HCT116 (cell line): ENCODE measurements around the gene EXOC4. TPM values are rescaled to one million over a fixed set of nuclear protein-coding genes. Genes with fewer than 3 reads are reported as not detected.

ENCODE experiments used
- ATAC-seq: fragments of 200-7000 bp; cut with Tn5 transposase; 2 replicates; pipeline ENCODE4 v1.9.1; 2020; ENCODE audit warnings: mild to moderate bottlenecking, moderate library complexity
- BruUV-seq: library from RNA; stranded (reverse); fragments of 400-500 nt; replicated peaks from 2 replicates; lab custom pipeline; 2021; lab: Mats Ljungman, UMichigan
- CTCF ChIA-PET: fragments of 300-600 bp; sonication (Branson Sonifier 250); formaldehyde crosslinking; loops from one replicate; lab custom pipeline; 2021; ENCODE audit warnings: antibody characterized with exemption; lab: Charles Lee
- POLR2A ChIA-PET: fragments of 300-600, 350-600 bp; sonication (Branson Sonifier 250); formaldehyde crosslinking; loops from one replicate; lab custom pipeline; 2021; ENCODE audit warnings: antibody characterized with exemption; lab: Charles Lee
- RAD21 ChIA-PET, 2 experiments: fragments of 300-600 bp; sonication (Branson Sonifier 250); formaldehyde crosslinking; loops; one replicate each; lab custom pipeline; 2023; ENCODE audit warnings: low total read pairs in 2 of 2; ENCODE audit not compliant: uncharacterized antibody in 2 of 2, unreplicated experiment in 2 of 2, low non-redundant PET in 1 of 2; lab: Charles Lee
- DNase-seq: peaks from one replicate; pipeline ENCODE4 v3.0.0-alpha.2; 2010; ENCODE audit warnings: low read depth, low spot score
- H2AFZ ChIP-seq: fragments of 200-600 bp; shearing (Covaris generic), sonication (generic); 2 replicates; pipeline ENCODE4 v1.6.1; 2017; ENCODE audit warnings: low read depth, mixed run types, mixed read lengths, antibody characterized with exemption, low read length; ENCODE audit not compliant: poor library complexity, severe bottlenecking
- H3K27ac ChIP-seq: 2 replicates; pipeline ENCODE4 v1.5.1; 2012; ENCODE audit warnings: low read depth, low read length
- H3K27me3 ChIP-seq: fragments of 200-600 bp; sonication (generic); 2 replicates; pipeline ENCODE4 v1.6.1; 2016; ENCODE audit warnings: mixed run types, low read length, mixed read lengths; ENCODE audit not compliant: insufficient read depth
- H3K36me3 ChIP-seq, 2 experiments: fragments of 200-500 bp in 1 of 2; fragments of 200-600 bp in 1 of 2; sonication (Bioruptor generic) in 1 of 2; sonication (generic) in 1 of 2; 2 replicates each; pipeline versions ENCODE4 v1.5.1 to v1.6.1; 2014 to 2016; ENCODE audit warnings: low read length in 2 of 2, inconsistent platforms in 1 of 2, mixed read lengths in 1 of 2, mixed run types in 1 of 2; ENCODE audit not compliant: insufficient read depth in 2 of 2, control insufficient read depth in 1 of 2
- H3K4me1 ChIP-seq, 2 experiments: fragments of 200-600 bp in 1 of 2; sonication (generic) in 1 of 2; 2 replicates each; pipeline versions ENCODE4 v1.5.1 to v1.6.1; 2012 to 2017; ENCODE audit warnings: low read length in 2 of 2, inconsistent platforms in 1 of 2, mild to moderate bottlenecking in 1 of 2, mixed read lengths in 1 of 2, mixed run types in 1 of 2, moderate library complexity in 1 of 2; ENCODE audit not compliant: insufficient read depth in 2 of 2, control insufficient read depth in 1 of 2
- H3K4me2 ChIP-seq: fragments of 200-600 bp; sonication (generic); 2 replicates; pipeline ENCODE4 v1.6.1; 2017; ENCODE audit warnings: mixed run types, low read length, mixed read lengths
- H3K4me3 ChIP-seq, 2 experiments: fragments of 200-600 bp in 1 of 2; sonication (generic) in 1 of 2; replicated peaks in 1 of 2; 2 replicates each; pipeline ENCODE4 v1.5.1; 2011 to 2016; ENCODE audit warnings: low read length in 2 of 2, control low read depth in 1 of 2, low read depth in 1 of 2, mild to moderate bottlenecking in 1 of 2, mixed read lengths in 1 of 2, mixed run types in 1 of 2
- H3K79me2 ChIP-seq: fragments of 200-600 bp; sonication (generic); 2 replicates; pipeline ENCODE4 v1.6.1; 2017; ENCODE audit warnings: mild to moderate bottlenecking, mixed run types, low read length, moderate library complexity, mixed read lengths; ENCODE audit not compliant: insufficient read depth
- H3K9ac ChIP-seq: fragments of 200-600 bp; sonication (generic); 2 replicates; pipeline ENCODE4 v1.6.1; 2016; ENCODE audit warnings: low read length, mixed read lengths
- H3K9me2 ChIP-seq: fragments of 200-600 bp; sonication (generic), shearing (Covaris generic); 2 replicates; pipeline ENCODE4 v1.6.1; 2017; ENCODE audit warnings: mixed run types, mild to moderate bottlenecking, moderate library complexity; ENCODE audit not compliant: insufficient read depth
- H3K9me3 ChIP-seq, 2 experiments: fragments of 200-500 bp in 1 of 2; fragments of 200-600 bp in 1 of 2; sonication (Bioruptor generic) in 1 of 2; sonication (generic) in 1 of 2; 2 replicates each; pipeline ENCODE4 v1.6.1; 2014 to 2017; ENCODE audit warnings: low read length in 2 of 2, mixed read lengths in 2 of 2, inconsistent platforms in 1 of 2, low read depth in 1 of 2, mild to moderate bottlenecking in 1 of 2, mixed run types in 1 of 2, moderate library complexity in 1 of 2; ENCODE audit not compliant: control insufficient read depth in 1 of 2, insufficient read depth in 1 of 2
- H4K20me1 ChIP-seq: fragments of 200-600 bp; sonication (generic), shearing (Covaris generic); 2 replicates; pipeline ENCODE4 v1.6.1; 2017; ENCODE audit warnings: mixed run types, mild to moderate bottlenecking, moderate library complexity; ENCODE audit not compliant: insufficient read depth
- ATF3 ChIP-seq: IDR thresholded peaks from 2 replicates; pipeline ENCODE4 v1.6.1; 2012
- CBX3 ChIP-seq: IDR thresholded peaks from 2 replicates; pipeline ENCODE4 v1.6.1; 2012; ENCODE audit warnings: low read depth
- CEBPB ChIP-seq: IDR thresholded peaks from 2 replicates; pipeline ENCODE4 v1.6.1; 2012; ENCODE audit warnings: low read depth
- EGR1 ChIP-seq: IDR thresholded peaks from 2 replicates; pipeline ENCODE4 v1.6.1; 2012; ENCODE audit warnings: low read depth
- ELF1 ChIP-seq: IDR thresholded peaks from 2 replicates; pipeline ENCODE4 v1.6.1; 2012; ENCODE audit warnings: low read depth, borderline replicate concordance
- EZH2 ChIP-seq: fragments of 200-600 bp; sonication (generic); IDR thresholded peaks from 2 replicates; pipeline ENCODE4 v1.6.1; 2017; ENCODE audit warnings: antibody characterized with exemption, mixed run types
- FOSL1 ChIP-seq: IDR thresholded peaks from 2 replicates; pipeline ENCODE4 v1.6.1; 2012; ENCODE audit warnings: low read depth
- JUND ChIP-seq: IDR thresholded peaks from 2 replicates; pipeline ENCODE4 v1.6.1; 2012
- MAX ChIP-seq: IDR thresholded peaks from 2 replicates; pipeline ENCODE4 v1.6.1; 2012
- POLR2A ChIP-seq: IDR thresholded peaks from 2 replicates; pipeline ENCODE4 v1.7.0; 2011; ENCODE audit warnings: borderline replicate concordance; ENCODE audit not compliant: insufficient read depth, insufficient read length; ENCODE audit errors: extremely low read depth
- POLR2AphosphoS5 ChIP-seq: IDR thresholded peaks from 2 replicates; pipeline ENCODE4 v1.6.1; 2011; ENCODE audit warnings: mild to moderate bottlenecking, low read depth, low read length, moderate library complexity
- SIN3A ChIP-seq: IDR thresholded peaks from 2 replicates; pipeline ENCODE4 v1.6.1; 2012; ENCODE audit warnings: low read depth
- TCF7L2 ChIP-seq: IDR thresholded peaks from 2 replicates; pipeline ENCODE4 v1.7.0; 2011; ENCODE audit warnings: borderline replicate concordance, inconsistent platforms; ENCODE audit not compliant: insufficient read depth, insufficient read length; ENCODE audit errors: extremely low read depth
- YY1 ChIP-seq: IDR thresholded peaks from 2 replicates; pipeline ENCODE4 v1.6.1; 2011; ENCODE audit warnings: low read length, low read depth, moderate library complexity, mild to moderate bottlenecking; ENCODE audit not compliant: insufficient replicate concordance; ENCODE audit errors: extremely low read depth
- intact Hi-C: fragments of 100-400 bp; cut with micrococcal nuclease; formaldehyde crosslinking; loops from 2 replicates; pipeline ENCODE4 v1.10.0; 2022
- total RNA-seq: library from RNA; stranded (reverse); gene quantifications from one replicate; pipeline ENCODE4 v1.2.1, GENCODE V29; 2021; ENCODE audit not compliant: unreplicated experiment

EXOC4 gene
- total RNA-seq, 1 experiment from 2014 or later, result 40.3 TPM

GRCh38 chr7:133428876-133429275 is 176.0 kb downstream of the EXOC4 start:
- BruUV-seq, result no TSS peak
- H4K20me1 ChIP-seq, result no peaks in the 10 kb centered on the region
- intact Hi-C loops, result no loop called here
- no peaks in the 10 kb centered on the region for H3K9me2 ChIP-seq
- TF ChIP-seq CBX3 (no peak), TCF7L2 (no peak), YY1 (no peak), ELF1 (no peak), EZH2 (no peak), FOSL1 (no peak), JUND (no peak)
- TF ChIP-seq, all 23 proteins: peak for 0
- CTCF ChIA-PET, result no interaction called here
- Histone ChIP-seq H3K79me2 (no peaks in the 10 kb centered on the region), H3K27me3 (no peaks in the 10 kb centered on the region), H3K4me3 (no peak overlapping the region), H3K4me1 (no peaks in the 10 kb centered on the region), H2AFZ (no peak overlapping the region), H3K9me3 (no peaks in the 10 kb centered on the region), H3K27ac (no peak overlapping the region), H3K9ac (no peak overlapping the region), H3K4me2 (no peak overlapping the region), H3K36me3 (no peaks in the 10 kb centered on the region)
- DNase-seq (no peak), ATAC-seq (no peak)
- RAD21 ChIA-PET, result no interaction called here
- POLR2A ChIA-PET, result no interaction called here

- CTCF ChIA-PET, result no interaction called here
- H3K4me2 ChIP-seq, result no peak overlapping the region
- H3K36me3 ChIP-seq, result no peaks in the 10 kb centered on the region
- no peak overlapping the region for H3K9ac ChIP-seq
- H2AFZ ChIP-seq, result no peak overlapping the region
- H3K4me1 ChIP-seq, result no peaks in the 10 kb centered on the region
- DNase-seq (no peak), ATAC-seq (no peak)
- RAD21 ChIA-PET, result no interaction called here
- H3K27me3 ChIP-seq, result no peaks in the 10 kb centered on the region
- no peaks in the 10 kb centered on the region for H4K20me1 ChIP-seq
- intact Hi-C loops, result no loop called here
- BruUV-seq, result no TSS peak
- POLR2A ChIA-PET, result no interaction called here
- H3K4me3 ChIP-seq, result no peak overlapping the region
- H3K79me2 ChIP-seq, result no peaks in the 10 kb centered on the region
- no peaks in the 10 kb centered on the region for H3K9me2 ChIP-seq
- no peak overlapping the region for H3K27ac ChIP-seq
- no peaks in the 10 kb centered on the region for H3K9me3 ChIP-seq
- TF ChIP-seq FOSL1, result no peak
- TF ChIP-seq ATF3, result no peak
- no peak for TF ChIP-seq EGR1
- TF ChIP-seq EZH2, result no peak
- no peak for TF ChIP-seq POLR2A
- no peak for TF ChIP-seq CEBPB
- no peak for TF ChIP-seq JUND
- no peak for TF ChIP-seq POLR2AphosphoS5
- no peak for TF ChIP-seq CBX3
- no peak for TF ChIP-seq SIN3A
- no peak for TF ChIP-seq MAX
Measured at GRCh38 chr7:133429371-133429770, 176.5 kb downstream of the EXOC4 start.
